Lung microvascular endothelial cell (primary cell): Measurements from ENCODE around the gene ABI3. TPM values are rescaled to one million over a fixed set of nuclear protein-coding genes. Genes with fewer than 3 reads are reported as not detected.

Experiments used
- DNase-seq, 2 donors: peaks; one replicate each; pipeline versions ENCODE4 v3.0.0 to v3.0.0-alpha.2; 2010; ENCODE audit warnings: low read depth in 2 of 2
- total RNA-seq: library from RNA; depleted of rRNA; stranded (reverse); fragments of >200 nt; gene quantifications from 2 replicates; pipeline ENCODE4 v1.2.1, GENCODE V29; 2014

Gene ABI3
- total RNA-seq, 1 donor from 2014 or later: 6.0 TPM

GRCh38 chr17:49196520-49196919 lies 14.0 kb upstream of the ABI3 start:
- DNase-seq: no peak

DNA sequence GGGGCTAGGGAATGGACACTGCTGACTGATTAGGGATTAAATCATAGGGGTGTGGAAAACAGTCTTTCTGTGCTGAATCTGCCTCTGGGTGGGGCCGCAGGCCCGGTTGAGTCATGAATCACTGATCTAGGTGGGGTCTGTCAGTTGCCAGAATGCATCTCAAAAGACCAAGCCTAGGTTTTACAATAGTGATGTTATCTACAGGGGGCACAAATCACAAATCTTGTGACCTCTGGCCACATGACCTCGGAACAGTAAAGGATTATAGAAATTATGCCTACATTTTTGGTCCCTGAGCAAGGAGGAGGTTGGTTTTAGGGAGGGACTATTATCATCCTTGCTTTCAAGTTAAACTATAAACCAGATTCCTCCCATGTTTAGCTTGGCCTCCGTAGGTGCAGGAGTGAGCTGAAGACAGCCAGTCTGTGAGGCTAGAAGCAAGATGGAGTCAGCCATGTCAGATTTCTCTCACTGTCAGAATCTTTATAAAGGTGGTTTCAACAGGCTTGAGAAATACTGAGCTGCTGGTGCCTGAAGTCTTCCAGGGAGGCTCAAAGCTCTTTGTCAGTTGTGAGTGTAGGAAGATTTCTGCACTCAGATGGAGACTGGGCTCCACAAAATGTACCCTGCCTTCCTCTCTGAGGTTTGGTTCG lies 13.0 kb upstream of the ABI3 start:
- no peak for DNase-seq

- DNase-seq: no peak
These were observed 12.3 kb upstream of the ABI3 start for GRCh38 chr17:49198211-49198610.

GRCh38 chr17:49200423-49201083 lies 10.0 kb upstream of the ABI3 start:
- no peak for DNase-seq

- DNase-seq: peak in 1 of 2 donors; percentile 88
These were observed 9.0 kb upstream of the ABI3 start for GRCh38 chr17:49201481-49201927.

DNA sequence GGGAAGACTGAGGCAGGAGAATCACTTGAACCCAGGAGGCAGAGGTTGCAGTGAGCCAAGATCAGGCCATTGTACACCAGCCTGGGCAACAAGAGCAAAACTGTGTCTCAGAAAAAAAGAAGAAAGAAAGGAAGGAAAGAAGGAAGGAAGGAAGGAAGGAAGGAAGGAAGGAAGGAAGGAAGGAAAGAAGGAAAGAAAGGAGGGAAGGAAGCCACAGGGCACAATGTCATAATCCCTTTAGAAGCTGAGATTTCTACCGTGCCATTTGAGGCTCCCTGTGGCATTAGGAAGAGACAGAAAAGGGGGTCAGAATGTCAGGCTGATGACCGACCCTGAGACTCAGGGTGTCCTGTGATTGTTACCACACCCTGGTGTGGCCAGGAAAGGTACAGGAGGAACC lies 6.7 kb upstream of the ABI3 start:
- DNase-seq: no peak

DNA sequence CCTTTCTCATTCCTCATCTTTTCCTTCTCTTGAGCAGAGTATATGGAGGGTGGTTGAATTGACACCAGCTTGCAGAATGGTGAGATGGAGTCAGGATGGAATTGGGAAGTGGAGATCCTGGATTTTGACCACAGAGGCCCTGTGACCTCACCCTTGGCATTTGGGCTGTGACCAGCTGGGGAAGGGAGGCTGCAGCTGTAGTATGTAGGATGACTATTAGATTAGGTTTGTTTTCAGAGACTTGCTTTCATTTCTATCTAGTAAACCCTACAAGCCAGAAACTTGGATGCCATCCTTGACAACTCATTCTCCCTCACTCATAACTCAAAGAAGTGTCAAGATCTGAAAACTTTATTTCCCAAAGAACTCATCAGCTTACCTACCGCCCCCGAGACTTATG lies 6.0 kb upstream of the ABI3 start:
- DNase-seq: no peak

DNA sequence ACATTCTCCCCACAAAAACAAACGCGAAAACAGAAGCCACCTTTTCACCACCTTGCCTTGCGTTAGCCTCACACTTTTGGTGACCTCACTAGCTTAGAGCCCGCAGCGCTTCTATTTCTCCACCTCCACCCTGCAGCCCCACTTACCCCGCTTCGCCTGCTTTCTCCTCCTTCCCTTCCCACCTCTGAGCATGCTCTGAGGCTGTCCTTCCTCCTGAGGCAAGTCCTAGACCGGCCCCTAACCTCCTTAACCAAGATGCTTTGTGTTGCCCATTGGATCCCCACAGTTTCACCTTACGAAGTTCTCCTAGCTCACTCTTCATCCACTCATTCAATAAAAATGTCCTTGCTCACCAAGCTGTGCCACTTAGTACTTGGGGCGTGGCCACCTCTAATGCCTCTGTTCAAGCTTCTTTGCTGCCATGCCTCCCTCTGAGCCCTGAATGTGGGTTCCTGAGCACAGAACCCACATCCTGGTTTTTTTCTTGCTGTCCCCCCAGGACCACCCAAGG lies 1.4 kb upstream of the ABI3 start:
- no peak for DNase-seq

DNA sequence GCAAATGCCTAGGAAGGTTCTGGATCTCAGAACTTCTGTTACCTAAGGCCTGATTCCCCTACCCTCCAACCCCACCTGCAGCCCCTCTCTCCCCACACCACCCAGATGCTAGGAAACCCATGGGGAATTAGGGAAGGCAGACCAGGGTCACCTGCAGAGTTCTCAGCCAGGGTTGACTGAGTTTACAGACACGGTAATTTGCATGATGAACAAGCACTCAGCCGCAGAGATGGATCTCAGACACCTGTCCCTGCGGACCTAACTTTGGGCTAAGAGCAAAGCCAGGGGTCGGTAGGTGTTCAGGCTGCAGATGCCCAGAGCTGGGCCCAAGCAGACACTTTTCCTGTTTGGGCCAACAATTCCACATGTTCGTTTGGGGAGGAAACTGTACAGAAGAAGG lies 2.9 kb downstream of the ABI3 start:
- no peak for DNase-seq

- no peak for DNase-seq
These were observed 3.3 kb downstream of the ABI3 start for GRCh38 chr17:49213847-49214246.

- DNase-seq: peak; percentile 61 to 73
These were observed 4.3 kb downstream of the ABI3 start for GRCh38 chr17:49214676-49215360.

DNA sequence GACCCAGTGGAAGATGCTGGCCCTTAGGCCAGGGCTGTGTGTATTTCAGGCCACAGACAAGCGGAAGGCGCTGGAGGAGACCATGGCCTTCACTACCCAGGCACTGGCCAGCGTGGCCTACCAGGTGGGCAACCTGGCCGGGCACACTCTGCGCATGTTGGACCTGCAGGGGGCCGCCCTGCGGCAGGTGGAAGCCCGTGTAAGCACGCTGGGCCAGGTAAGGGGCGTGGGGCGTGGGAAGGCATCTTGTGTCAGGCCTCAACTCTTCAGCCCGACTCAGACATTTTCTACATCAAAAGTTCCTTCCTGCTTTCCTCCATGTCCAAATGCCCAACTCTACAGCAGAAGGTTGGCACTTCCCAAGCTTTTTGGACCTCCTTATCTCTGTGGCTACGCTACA lies 6.0 kb downstream of the ABI3 start:
- DNase-seq: no peak

DNA sequence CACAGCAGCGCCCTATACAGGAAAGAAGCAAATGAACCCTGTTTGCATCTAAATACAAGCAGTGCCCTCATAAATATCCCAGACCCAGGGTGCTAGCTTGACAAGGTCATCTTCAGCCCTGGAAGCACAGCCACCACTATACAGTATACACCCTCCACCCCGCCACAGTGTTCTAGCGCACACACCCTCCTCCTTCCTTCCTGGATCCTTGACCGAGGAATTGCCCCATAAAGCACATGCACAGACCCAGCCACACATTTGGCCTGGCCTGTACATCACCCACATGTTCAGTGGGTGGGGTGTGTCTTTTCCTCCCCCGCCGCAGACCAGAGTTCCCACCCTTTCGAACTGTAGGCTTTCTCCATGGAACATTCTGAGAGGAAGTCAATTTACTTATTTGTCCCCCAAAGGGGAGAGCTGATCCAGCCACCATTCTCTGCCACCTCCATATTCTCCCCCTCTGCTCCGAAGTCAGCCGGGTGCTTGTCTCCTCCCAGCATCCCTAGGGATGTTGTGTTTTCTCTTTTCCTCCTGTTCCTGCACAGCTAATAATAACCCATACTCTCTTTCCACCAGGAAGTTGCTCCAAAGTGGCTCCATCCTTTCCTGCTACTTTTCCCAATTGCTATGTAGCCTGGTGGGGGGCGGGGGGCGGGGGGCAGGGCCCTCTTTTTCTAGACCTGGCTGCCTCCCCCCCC lies 6.6 kb downstream of the ABI3 start:
- peak in 1 of 2 donors; percentile 41 for DNase-seq

DNA sequence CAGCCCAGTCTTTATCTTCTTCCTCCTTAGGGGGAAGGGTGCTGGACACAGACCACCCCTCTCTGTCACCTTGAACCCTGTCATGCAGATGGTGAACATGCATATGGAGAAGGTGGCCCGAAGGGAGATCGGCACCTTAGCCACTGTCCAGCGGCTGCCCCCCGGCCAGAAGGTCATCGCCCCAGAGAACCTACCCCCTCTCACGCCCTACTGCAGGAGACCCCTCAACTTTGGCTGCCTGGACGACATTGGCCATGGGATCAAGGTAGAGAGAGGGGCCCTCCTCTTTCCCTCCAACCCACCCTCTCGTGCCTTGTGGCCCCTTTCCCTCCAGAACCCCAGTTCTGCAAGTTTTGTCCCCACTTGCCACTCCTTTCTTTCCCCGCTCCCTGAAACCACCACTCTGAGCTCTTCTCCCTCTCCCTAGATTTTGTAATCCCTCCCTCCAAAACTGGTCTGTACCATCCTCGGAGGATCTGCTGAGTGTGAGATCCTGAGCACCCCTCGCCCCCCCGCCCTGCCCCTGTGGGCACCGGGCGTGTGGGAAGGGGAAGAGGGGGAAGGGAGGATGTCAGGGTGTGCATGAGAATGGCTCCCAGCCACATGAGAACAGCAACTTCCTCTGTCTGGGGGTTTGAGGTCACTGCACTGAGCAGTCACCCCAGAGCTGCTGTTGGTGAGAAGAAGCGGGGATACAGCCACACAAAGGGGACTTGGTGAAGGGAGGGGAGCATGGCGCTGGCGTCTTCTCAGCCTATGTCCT lies 7.3 kb downstream of the ABI3 start:
- no peak for DNase-seq

GRCh38 chr17:49218941-49219913 lies 8.7 kb downstream of the ABI3 start:
- no peak for DNase-seq

- no peak for DNase-seq
These were observed 9.5 kb downstream of the ABI3 start for GRCh38 chr17:49219987-49220386.

DNA sequence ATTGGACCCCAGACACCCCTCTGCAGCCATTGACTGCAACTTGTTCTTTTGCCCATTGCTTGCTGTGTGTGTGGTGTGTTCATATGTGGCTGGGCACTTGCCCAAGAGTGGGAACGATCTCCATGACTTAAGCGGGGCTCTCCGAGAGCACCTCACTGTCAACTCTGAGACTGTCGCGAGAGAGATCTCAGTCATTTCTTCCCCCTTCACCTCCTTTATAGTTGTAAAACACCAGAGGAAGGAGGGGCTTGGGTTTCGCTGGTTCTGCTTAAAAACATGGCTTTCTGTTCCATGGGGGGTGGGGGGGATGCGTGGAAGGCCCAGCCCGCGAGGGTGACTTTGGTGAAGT lies 12.6 kb downstream of the ABI3 start:
- DNase-seq: no peak

DNA sequence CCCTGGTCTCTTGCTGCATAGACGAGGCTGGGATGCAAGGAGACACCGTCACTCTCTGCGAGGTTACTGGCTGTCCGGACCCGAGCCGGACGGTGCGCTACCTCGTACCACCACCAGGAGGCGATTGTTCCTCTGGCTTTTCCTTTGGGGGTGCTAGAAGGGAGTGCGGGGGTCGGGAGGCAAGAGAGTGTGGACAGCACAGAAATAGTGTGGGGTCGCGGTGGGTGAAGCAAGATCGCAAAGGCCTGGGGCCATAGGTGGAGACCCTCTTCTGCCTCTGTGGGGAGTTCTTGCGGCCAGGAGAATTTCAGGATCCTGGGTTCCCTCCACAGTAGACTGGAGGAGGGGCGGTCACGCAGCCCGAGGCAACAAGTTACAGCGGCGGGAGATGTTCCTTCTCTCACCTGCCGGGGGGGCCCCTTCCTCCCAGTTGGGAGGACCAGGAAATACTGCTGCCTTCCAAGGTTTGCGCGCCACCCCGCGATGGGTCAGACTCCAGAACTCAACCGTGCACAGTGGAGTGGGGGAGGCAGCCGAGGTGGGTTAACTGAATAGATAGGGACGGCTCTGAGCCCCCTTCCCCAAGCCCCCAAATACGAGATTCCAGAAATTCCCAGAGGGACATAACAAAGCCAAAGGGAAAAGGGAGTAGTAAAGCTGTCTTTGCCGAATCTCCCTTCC lies 13.2 kb downstream of the ABI3 start:
- peak; percentile 35 to 52 for DNase-seq

GRCh38 chr17:49224198-49224996 lies 13.9 kb downstream of the ABI3 start:
- DNase-seq: peak; percentile 26 to 49
